T-cell (primary cell): Measurements from ENCODE around the gene KANSL3. TPM values are rescaled to one million over a fixed set of nuclear protein-coding genes. Genes with fewer than 3 reads are reported as not detected.

ENCODE experiments used
- ATAC-seq, 4 experiments: fragments of 200-7000 bp in 3 of 4; fragments of 150-1000 bp in 1 of 4; cut with Tn5 transposase; replicated peaks in 1 of 4; 1 replicate in 3 of 4; 2 replicates in 1 of 4; pipeline ENCODE4 v1.10.0; 2021; ENCODE audit warnings: moderate library complexity in 3 of 4, mild to moderate bottlenecking in 2 of 4, moderate number of reproducible peaks in 1 of 4
- CTCF ChIA-PET, 2 donors: fragments of 300-600 bp; sonication (Branson Sonifier 250); formaldehyde crosslinking; loops; one replicate each; lab custom pipeline; 2022; ENCODE audit warnings: antibody characterized with exemption in 2 of 2; lab: Charles Lee
- POLR2A ChIA-PET, 2 donors: fragments of 300-600 bp; sonication (Branson Sonifier 250); formaldehyde crosslinking; loops; one replicate each; lab custom pipeline; 2022; ENCODE audit warnings: antibody characterized with exemption in 2 of 2; lab: Charles Lee
- DNase-seq, 35 experiments: peaks; one replicate each; pipeline versions ENCODE4 v3.0.0 to v3.0.0-alpha.2; 2013 to 2023
- H3K27ac ChIP-seq: one replicate; pipeline ENCODE4 v1.5.1; 2013; ENCODE audit warnings: low read length
- H3K27me3 ChIP-seq, 2 experiments: replicated peaks in 1 of 2; 1 replicate in 1 of 2; 2 replicates in 1 of 2; pipeline versions ENCODE4 v1.6.1 to v1.7.0; 2013; ENCODE audit warnings: low read length in 1 of 2, mixed read lengths in 1 of 2; ENCODE audit not compliant: control insufficient read depth in 2 of 2, insufficient read depth in 2 of 2; ENCODE audit errors: extremely low read depth in 1 of 2
- H3K36me3 ChIP-seq, 2 donors: 1 replicate in 1 of 2; 2 replicates in 1 of 2; pipeline versions ENCODE4 v1.6.1 to v1.7.0; 2013; ENCODE audit warnings: low read length in 1 of 2; ENCODE audit not compliant: control insufficient read depth in 2 of 2, insufficient read depth in 1 of 2; ENCODE audit errors: extremely low read depth in 1 of 2
- H3K4me1 ChIP-seq, 2 experiments: 1 replicate in 1 of 2; 2 replicates in 1 of 2; pipeline versions ENCODE4 v1.6.1 to v1.7.0; 2013; ENCODE audit warnings: low read length in 2 of 2, mixed read lengths in 1 of 2; ENCODE audit not compliant: insufficient read depth in 2 of 2, control insufficient read depth in 1 of 2; ENCODE audit errors: extremely low read depth in 1 of 2
- H3K4me3 ChIP-seq, 2 donors: 1 replicate in 1 of 2; 2 replicates in 1 of 2; pipeline versions ENCODE4 v1.5.1 to v1.7.0; 2013; ENCODE audit warnings: mild to moderate bottlenecking in 2 of 2, low read length in 1 of 2, moderate library complexity in 1 of 2; ENCODE audit not compliant: control insufficient read depth in 1 of 2; ENCODE audit errors: extremely low read depth in 1 of 2
- H3K9me3 ChIP-seq: 2 replicates; pipeline ENCODE4 v1.7.0; 2013
- H3K27ac Mint-ChIP-seq, 2 donors: one replicate each; pipeline ENCODE4 v1.8.0; 2020 to 2021; ENCODE audit warnings: mild to moderate bottlenecking in 2 of 2, mixed read lengths in 2 of 2
- H3K27me3 Mint-ChIP-seq, 2 donors: one replicate each; pipeline ENCODE4 v1.8.0; 2021 to 2022; ENCODE audit warnings: mixed read lengths in 2 of 2
- H3K36me3 Mint-ChIP-seq: one replicate; pipeline ENCODE4 v1.8.0; 2021; ENCODE audit warnings: mixed read lengths
- H3K4me1 Mint-ChIP-seq, 3 donors: one replicate each; pipeline ENCODE4 v1.8.0; 2020 to 2022; ENCODE audit warnings: mixed read lengths in 3 of 3, mild to moderate bottlenecking in 1 of 3
- H3K4me3 Mint-ChIP-seq, 3 donors: one replicate each; pipeline ENCODE4 v1.8.0; 2020 to 2022; ENCODE audit warnings: mild to moderate bottlenecking in 3 of 3, mixed read lengths in 3 of 3, moderate library complexity in 3 of 3
- H3K9me3 Mint-ChIP-seq, 3 donors: one replicate each; pipeline ENCODE4 v1.8.0; 2020 to 2022; ENCODE audit warnings: mixed read lengths in 3 of 3
- WGBS: methylation state at CpG from one replicate; pipeline ENCODE4 v1.1.5; 2013; ENCODE audit warnings: missing lambda C conversion rate; ENCODE audit not compliant: insufficient coverage; 5-methylcytosine and 5-hydroxymethylcytosine counted together
- total RNA-seq, 35 experiments: library from RNA in 6 of 35; stranded (reverse) in 6 of 35; fragments of 120-200 nt in 1 of 35; gene quantifications; one replicate each; pipeline versions ENCODE4 v1.2.1 to v1.2.4 and lab custom pipeline; 2013 to 2026

KANSL3 gene
- total RNA-seq, 5 donors from 2014 or later (not counting 1 experiment from before 2014, with no cell fraction given): 55.1 to 67.6 (median 60.2) TPM

DNA sequence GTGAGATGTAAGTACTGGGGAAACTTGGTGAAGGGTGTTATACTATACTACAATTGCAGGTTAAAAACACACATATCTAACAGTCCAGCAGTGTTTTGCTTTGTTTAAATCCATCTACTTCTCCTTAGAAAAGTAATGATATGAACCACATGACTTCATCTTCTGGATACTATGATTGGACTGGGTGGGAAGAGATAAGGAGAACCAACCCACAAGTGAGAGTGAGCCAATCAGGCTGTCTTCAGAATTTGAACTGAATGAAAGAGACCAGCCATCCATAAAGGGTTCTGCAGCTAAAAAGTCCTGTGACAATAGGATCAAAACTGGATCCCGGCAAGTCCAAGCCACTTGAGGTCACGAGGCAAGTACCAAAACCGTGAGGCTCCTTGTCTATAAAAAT is 46.6 kb downstream of the KANSL3 start:
- Mint-ChIP-seq H3K4me1 (peaks cover 33 to 46% (median 37%) of the 10 kb centered on the region in 3 donors), H3K27ac (peak overlapping the region in 1 of 2 donors; percentile 1), H3K4me3 (no peak overlapping the region), H3K27me3 (no peaks in the 10 kb centered on the region), H3K9me3 (no peaks in the 10 kb centered on the region), H3K36me3 (peaks cover 51% of the 10 kb centered on the region)
- Histone ChIP-seq H3K9me3 (no peaks in the 10 kb centered on the region), H3K36me3 (peaks cover 0 to 34% of the 10 kb centered on the region in 2 donors), H3K4me1 (peaks cover 15 to 23% of the 10 kb centered on the region in 2 experiments), H3K4me3 (no peak overlapping the region), H3K27me3 (no peaks in the 10 kb centered on the region), H3K27ac (no peak overlapping the region)
- WGBS: 100% methylated on average over 2 of the region's 3 CpGs
- ATAC-seq (no peak), DNase-seq (no peak)
- ChIA-PET POLR2A (no interaction called here), CTCF (no interaction called here)

DNA sequence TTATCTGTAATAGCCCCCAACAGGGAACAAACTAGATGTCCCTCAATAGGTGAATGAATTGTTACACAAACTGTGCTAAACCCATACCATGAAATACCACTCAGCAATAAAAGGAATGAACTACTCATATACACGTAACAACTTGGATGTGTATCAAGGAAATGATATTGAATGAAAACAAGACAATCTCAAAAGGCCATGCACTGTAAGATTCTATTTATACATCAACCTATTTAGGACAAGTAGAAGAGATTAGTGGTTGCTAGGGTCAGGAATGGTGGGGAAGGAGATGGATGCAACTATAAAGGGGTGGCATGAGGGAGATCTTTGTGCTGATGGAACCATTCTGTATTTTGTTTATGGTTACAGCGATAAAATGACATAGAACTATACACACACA is 47.1 kb downstream of the KANSL3 start:
- H3K9me3 Mint-ChIP-seq: no peaks in the 10 kb centered on the region
- peak overlapping the region; percentile 1 to 11 for H3K27ac Mint-ChIP-seq
- H3K4me3 Mint-ChIP-seq: no peak overlapping the region
- no peak for DNase-seq
- CTCF ChIA-PET: no interaction called here
- POLR2A ChIA-PET: interaction anchor here in 1 of 2 donors (0.6 kb wide), 1 partner anchor 21 kb away, joined by 5 read pairs; no protein-coding TSS in a partner anchor
- H3K4me1 Mint-ChIP-seq: peaks cover 33 to 46% (median 37%) of the 10 kb centered on the region in 3 donors
- Histone ChIP-seq H3K4me3 (no peak overlapping the region), H3K27me3 (no peaks in the 10 kb centered on the region), H3K27ac (no peak overlapping the region), H3K4me1 (peaks cover 15 to 23% of the 10 kb centered on the region in 2 experiments), H3K9me3 (no peaks in the 10 kb centered on the region), H3K36me3 (peaks cover 0 to 31% of the 10 kb centered on the region in 2 donors)
- WGBS: no CpG with 5 or more reads among the region's 2 CpGs
- no peak for ATAC-seq
- peaks cover 51% of the 10 kb centered on the region for H3K36me3 Mint-ChIP-seq
- H3K27me3 Mint-ChIP-seq: no peaks in the 10 kb centered on the region

GRCh38 chr2:96587843-96588242 is 50.3 kb downstream of the KANSL3 start:
- Histone ChIP-seq H3K27ac (no peak overlapping the region), H3K36me3 (peaks cover 0 to 10% of the 10 kb centered on the region in 2 donors), H3K4me3 (no peak overlapping the region), H3K27me3 (no peaks in the 10 kb centered on the region), H3K4me1 (peaks cover 0 to 3% of the 10 kb centered on the region in 2 experiments), H3K9me3 (no peaks in the 10 kb centered on the region)
- CTCF ChIA-PET: no interaction called here
- H3K27me3 Mint-ChIP-seq: no peaks in the 10 kb centered on the region
- H3K36me3 Mint-ChIP-seq: peaks cover 40% of the 10 kb centered on the region
- POLR2A ChIA-PET: no interaction called here
- no peak overlapping the region for H3K4me3 Mint-ChIP-seq
- WGBS: no CpG with 5 or more reads among the region's 1 CpG
- H3K27ac Mint-ChIP-seq: peak overlapping the region in 1 of 2 donors; percentile 17
- DNase-seq (no peak), ATAC-seq (no peak)
- peaks cover 6 to 16% (median 11%) of the 10 kb centered on the region in 3 donors for H3K4me1 Mint-ChIP-seq
- H3K9me3 Mint-ChIP-seq: no peaks in the 10 kb centered on the region

GRCh38 chr2:96584017-96584416 is 54.1 kb downstream of the KANSL3 start:
- Histone ChIP-seq H3K36me3 (no peaks in the 10 kb centered on the region), H3K9me3 (no peaks in the 10 kb centered on the region), H3K4me1 (no peaks in the 10 kb centered on the region), H3K27ac (no peak overlapping the region), H3K4me3 (no peak overlapping the region), H3K27me3 (no peaks in the 10 kb centered on the region)
- ATAC-seq: no peak
- peaks cover 21% of the 10 kb centered on the region for H3K36me3 Mint-ChIP-seq
- H3K4me1 Mint-ChIP-seq: peaks cover 0 to 2% (median 0%) of the 10 kb centered on the region in 3 donors
- WGBS: no CpG with 5 or more reads among the region's 4 CpGs
- H3K9me3 Mint-ChIP-seq: no peaks in the 10 kb centered on the region
- H3K27me3 Mint-ChIP-seq: no peaks in the 10 kb centered on the region
- ChIA-PET CTCF (no interaction called here), POLR2A (no interaction called here)
- DNase-seq: no peak
- H3K27ac Mint-ChIP-seq: no peak overlapping the region
- no peak overlapping the region for H3K4me3 Mint-ChIP-seq

DNA sequence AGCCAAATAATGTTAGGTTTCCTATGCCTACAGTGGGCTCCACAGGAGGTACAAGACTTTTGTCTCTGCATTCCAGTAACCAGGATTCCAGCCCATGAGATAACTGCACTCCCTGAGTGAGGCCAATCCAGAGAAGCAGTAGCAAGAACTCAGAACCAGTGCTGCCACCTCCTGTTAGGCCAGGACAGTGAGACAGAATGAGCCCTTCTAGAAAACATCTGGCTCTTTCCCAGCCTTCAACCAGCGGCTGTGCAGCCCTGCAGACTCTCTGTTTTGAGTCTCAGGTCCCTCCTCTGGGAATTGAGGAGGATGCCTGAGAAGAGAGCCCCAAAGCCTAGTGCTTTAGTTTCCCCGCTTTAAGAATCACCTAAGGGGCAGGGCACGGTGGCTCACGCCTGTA is 57.3 kb downstream of the KANSL3 start:
- Histone ChIP-seq H3K27ac (no peak overlapping the region), H3K4me1 (no peaks in the 10 kb centered on the region), H3K9me3 (no peaks in the 10 kb centered on the region), H3K4me3 (no peak overlapping the region), H3K36me3 (no peaks in the 10 kb centered on the region), H3K27me3 (no peaks in the 10 kb centered on the region)
- H3K4me3 Mint-ChIP-seq: no peak overlapping the region
- peaks cover 11% of the 10 kb centered on the region for H3K36me3 Mint-ChIP-seq
- ATAC-seq (no peak), DNase-seq (no peak)
- POLR2A ChIA-PET: no interaction called here
- CTCF ChIA-PET: no interaction called here
- no peaks in the 10 kb centered on the region for H3K4me1 Mint-ChIP-seq
- no peaks in the 10 kb centered on the region for H3K27me3 Mint-ChIP-seq
- no peak overlapping the region for H3K27ac Mint-ChIP-seq
- H3K9me3 Mint-ChIP-seq: no peaks in the 10 kb centered on the region
- WGBS: 94% methylated on average over 4 of the region's 4 CpGs

DNA sequence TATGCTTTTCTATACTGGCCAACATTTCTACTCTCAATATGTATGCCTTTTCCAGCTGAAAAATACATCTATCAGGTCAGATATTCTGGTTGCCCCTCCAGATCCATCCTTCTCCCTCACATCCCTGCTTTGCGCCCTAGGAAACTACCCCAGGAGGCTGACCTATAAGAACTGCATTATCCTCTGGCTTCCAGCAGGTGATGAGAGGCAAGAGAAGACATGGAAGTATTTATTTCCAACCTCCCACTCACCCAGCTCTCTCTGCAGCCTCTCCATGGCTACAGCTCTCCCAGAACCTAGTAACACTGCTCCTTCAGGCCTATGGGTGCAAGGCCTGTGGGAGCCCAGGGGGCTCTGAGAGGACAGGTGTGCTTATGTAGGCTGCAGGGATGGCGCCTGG is 58.7 kb downstream of the KANSL3 start:
- H3K27ac Mint-ChIP-seq: no peak overlapping the region
- H3K4me3 Mint-ChIP-seq: no peak overlapping the region
- Histone ChIP-seq H3K27ac (no peak overlapping the region), H3K36me3 (no peaks in the 10 kb centered on the region), H3K9me3 (no peaks in the 10 kb centered on the region), H3K27me3 (no peaks in the 10 kb centered on the region), H3K4me1 (no peaks in the 10 kb centered on the region), H3K4me3 (no peak overlapping the region)
- ChIA-PET POLR2A (no interaction called here), CTCF (interaction anchor here in 1 of 2 donors (0.6 kb wide), 1 partner anchor 52 kb away, joined by 3 read pairs; no protein-coding TSS in a partner anchor)
- ATAC-seq (no peak), DNase-seq (no peak)
- no peaks in the 10 kb centered on the region for H3K27me3 Mint-ChIP-seq
- WGBS: no CpG with 5 or more reads among the region's 2 CpGs
- no peaks in the 10 kb centered on the region for H3K4me1 Mint-ChIP-seq
- peaks cover 4% of the 10 kb centered on the region for H3K36me3 Mint-ChIP-seq
- no peaks in the 10 kb centered on the region for H3K9me3 Mint-ChIP-seq
